G401.6 (cell line): ENCODE data around the gene TREML4.
"Not testable (repeated sequence)": the region's sequence is repeated elsewhere in the genome, so short reads cannot be mapped to it uniquely, and the experiment has no call there.

Experiments
- FAIRE-seq: peaks from 2 replicates; lab custom pipeline; 2012; peaks lifted over from hg19 to GRCh38; lab: Jason Lieb, UNC

TREML4 gene, protein sequence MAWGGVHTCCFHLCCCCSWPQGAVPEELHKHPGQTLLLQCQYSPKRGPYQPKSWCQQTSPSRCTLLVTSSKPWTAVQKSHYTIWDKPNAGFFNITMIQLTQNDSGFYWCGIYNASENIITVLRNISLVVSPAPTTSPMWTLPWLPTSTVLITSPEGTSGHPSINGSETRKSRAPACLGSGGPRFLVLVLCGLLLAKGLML

DNA sequence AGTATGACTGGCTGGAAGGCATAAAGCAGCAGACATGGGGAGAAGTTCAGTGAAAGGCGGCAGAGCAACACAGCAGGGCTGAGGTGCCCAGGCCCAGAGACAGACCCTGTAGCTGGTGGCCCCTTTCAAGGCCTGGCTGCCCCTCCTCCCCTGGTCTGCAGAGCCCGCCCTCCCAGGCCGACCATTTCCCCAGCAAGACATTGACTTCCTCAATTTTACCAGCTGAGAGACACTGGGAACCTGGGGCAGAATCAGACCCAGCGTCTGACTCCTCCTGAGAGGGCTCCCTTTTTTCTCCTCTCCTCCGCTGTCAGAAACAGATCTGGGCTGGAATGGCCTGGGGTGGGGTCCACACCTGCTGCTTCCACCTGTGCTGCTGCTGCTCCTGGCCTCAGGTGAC, at the start of gene TREML4:
Gene TREML4 (plus strand): TSS at position 254 of the 400 bp plus-strand sequence. CDS start 79 bp downstream, at position 333.
- no peak for FAIRE-seq

DNA sequence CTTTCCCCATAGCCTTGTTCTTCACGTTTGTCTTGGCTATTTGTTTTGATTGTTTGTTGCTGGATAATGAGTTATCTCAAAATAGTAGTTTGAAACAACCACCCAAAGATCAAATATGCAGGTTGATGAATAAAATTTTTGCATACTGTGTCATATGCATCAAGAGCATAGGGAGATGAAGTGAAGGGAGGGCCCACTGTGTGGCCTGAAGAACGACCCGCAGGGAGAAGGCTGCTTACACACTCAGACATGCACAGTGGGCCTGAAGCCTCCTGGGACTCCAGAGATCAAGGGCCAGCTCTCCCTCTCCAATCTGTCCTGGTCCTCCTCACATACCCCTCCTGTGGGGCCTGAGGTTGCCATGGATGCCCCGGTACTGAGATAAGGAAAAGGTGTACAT, 49.0 kb upstream of the TREML4 start:
- no peak for FAIRE-seq

DNA sequence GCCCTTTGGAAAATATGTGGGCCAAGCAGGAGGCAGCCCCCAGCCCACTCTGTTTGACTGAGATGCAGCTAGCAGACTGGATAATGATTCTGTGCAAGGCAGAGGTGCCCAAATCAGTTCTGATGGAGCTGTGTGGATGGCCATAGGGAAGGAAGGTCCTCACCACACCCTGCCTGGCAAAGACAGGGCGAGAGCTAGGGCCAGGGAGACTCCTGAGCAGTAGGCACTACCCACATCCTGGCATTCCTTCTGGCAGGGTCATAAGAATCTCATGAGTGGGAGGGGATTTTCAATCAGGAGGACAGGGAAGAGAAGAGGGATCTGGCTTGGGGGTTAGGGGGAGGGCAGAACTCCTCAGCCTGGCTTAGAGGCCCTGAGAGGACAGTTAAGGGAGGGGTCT, 46.6 kb upstream of the TREML4 start:
- no peak for FAIRE-seq

DNA sequence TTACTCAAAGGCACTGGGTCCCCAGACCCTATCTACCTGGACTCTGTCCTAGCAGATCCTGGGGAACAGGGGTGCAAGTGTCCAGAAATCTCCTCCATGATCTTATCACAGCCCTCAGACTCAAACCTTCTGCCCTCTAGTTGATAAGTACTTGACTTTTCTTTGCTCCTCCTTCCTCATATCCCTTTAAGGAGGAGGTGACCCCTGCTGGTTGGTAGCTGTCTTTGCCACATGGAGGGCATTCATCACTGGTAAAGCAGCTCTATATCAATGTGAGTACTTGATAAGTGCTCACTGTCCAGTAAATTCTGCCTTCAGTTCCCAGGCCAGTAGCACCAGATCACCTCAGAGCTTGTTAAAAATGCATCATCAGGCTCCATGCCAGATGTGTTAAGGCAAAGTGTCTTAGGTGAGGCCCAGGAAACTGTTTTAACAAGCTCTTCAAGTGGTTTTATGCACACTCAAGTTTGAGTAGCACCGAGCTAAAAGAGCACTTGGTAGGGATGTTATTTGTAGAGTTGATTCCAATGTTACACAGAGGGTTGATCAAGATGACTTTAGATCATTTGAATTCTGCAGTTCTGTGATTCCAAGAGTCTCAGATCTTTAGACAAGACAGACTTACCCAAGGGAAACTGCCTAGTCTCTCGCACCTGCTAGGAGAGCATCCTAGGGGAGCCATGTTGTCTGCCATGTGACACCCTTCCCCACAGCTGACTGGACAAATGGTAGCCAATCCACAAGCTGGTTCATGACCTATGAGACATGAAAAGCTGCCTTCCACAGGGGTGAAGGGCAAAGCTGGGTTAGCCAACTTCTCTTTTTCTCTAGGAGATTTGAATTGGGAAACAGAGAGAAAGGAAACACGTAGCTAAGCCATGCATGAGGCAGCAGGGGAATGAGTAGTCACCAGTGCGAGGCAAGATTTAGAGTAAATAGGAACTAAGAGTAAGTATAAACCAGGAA, 45.8 kb upstream of the TREML4 start:
- FAIRE-seq, result no peak

- no peak for FAIRE-seq
These were observed 43.4 kb upstream of the TREML4 start for GRCh38 chr6:41184761-41185160.

DNA sequence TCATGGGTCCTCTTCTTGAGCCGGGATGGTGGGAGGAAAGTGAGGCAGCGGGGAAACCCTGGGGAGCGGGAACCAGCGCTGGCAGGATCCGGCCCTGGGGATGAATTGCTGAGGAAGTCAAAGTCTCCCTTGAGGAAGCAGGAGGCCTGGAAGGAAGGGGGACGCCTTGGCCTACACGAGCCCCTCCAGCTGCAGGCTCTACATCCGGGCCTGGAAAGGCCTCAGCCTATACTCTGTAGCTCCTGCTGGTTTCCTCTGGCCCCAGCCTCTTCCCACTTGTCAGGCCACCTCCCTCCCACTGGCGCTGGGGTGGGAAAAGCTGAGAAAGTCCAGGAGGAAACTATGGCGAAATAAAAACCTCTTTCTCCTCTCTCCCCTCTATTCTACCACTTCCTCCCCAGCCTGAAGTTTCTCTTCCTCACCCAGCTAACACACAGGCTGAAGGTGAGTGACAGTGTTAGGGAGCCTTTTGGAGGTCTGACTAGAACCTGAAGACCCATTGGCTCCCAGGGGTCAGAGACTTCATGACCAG, 42.1 kb upstream of the TREML4 start:
- no peak for FAIRE-seq

- no peak for FAIRE-seq
These were observed 39.9 kb upstream of the TREML4 start for GRCh38 chr6:41187924-41188886.

GRCh38 chr6:41189046-41189445, 39.1 kb upstream of the TREML4 start:
- not testable (repeated sequence) for FAIRE-seq

DNA sequence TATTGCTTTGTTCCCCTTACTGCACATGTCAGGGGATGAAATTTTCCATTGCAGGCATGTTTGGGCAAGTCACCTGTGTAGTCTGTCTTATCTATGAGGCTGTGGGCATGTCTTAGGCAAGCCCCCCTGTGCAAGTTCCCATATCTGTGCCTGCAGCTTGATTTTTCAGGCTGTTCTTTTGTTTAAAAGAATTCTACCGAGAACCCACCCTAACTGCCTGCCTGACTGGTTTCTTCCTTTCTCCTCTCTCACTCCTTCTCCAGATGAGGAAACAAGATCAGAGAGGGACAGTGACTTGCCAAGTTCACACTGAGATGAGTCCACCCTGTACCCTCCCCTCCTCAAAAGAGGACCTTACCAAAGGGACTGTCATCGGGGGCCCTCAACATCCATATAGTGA, 38.2 kb upstream of the TREML4 start:
- FAIRE-seq, result no peak

DNA sequence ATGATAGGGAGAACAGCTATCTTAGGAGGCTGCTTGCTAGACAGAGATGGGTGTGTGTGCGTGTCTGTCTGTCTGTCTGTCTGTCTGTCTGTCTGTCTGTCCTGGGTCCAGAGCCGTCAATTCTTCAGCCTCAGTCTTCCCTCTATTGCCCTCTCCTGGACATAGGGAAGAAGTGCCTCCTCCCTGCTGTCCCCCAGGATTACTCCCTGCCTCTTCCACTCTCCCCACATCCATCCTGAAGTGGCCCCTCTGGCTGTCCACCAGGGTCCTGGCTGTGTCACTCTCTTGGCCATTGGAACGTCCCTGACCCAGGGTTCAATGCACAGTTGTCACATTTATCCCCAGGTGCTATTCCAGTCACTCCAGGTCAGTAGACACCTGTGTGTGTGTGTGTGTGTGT, 37.4 kb upstream of the TREML4 start:
- FAIRE-seq, result no peak

GRCh38 chr6:41191569-41191968, 36.6 kb upstream of the TREML4 start:
- no peak for FAIRE-seq

DNA sequence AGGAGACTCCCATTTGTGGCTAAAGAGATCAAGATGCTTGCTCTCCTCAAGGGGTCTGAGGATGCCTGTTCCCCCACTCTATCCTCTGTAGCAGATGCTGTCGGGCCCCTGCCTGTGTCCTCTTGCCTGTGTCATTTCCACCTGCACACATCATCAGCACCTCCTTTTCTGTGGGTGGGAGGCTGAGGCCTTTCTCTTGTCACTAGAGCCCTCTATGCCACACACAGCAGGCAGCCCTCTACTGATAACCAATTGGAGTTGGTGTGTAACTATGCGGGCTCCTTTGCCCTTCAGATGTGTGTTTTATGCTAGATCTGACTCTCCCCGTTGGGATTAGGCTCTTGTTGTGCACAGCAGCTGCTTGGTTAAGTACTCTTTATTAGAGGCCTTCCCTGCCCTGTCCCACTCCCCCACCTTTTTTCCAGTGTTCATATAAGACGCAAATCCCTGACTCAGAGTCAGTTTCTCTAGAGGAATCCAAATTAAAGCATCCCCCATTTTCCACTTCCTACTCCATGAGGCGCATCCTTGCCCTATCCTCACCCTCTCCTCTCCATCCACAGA, 34.9 kb upstream of the TREML4 start:
- FAIRE-seq, result no peak

DNA sequence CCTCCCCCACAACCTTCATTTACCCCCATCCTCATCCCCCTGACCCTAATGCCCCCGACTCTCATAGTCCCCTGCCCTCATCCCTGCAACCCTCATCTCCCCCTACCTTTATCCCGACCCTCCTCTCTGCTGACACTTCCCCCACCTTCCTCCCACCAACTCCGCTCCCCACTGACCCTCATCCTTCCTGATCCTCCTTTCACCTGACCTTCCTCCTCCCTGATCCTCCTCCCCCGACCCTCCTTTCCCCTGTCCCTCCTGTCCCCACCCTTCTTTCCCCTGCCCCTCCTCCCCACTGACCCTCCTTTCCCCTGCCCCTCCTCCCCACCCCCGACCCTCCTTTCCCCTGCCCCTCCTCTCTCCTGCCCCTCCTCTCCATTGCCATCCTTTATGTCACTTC, 34.3 kb upstream of the TREML4 start:
- FAIRE-seq, result no peak

DNA sequence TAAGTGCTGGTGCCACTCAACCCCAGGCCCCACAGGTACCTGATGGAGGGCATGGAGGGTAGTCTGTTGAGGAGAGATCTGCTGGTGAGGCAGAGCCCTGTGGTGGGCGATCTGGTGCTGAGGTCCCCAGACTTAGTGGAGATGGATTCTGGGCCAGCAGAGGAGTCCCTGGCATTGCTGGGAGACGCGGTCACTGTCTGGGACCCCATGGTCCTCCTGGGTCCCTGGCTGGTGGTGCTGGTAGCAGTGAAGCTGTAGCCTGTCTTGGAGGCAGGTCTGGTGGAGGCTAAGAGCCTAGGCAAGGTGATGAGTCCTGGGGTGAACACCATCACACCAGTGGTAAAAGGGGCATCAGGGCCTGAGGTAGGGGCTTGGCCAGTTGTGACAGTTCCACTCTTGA, 33.8 kb upstream of the TREML4 start:
- FAIRE-seq, result no peak

- FAIRE-seq, result no peak
These were observed 30.9 kb upstream of the TREML4 start for GRCh38 chr6:41197234-41197633.

DNA sequence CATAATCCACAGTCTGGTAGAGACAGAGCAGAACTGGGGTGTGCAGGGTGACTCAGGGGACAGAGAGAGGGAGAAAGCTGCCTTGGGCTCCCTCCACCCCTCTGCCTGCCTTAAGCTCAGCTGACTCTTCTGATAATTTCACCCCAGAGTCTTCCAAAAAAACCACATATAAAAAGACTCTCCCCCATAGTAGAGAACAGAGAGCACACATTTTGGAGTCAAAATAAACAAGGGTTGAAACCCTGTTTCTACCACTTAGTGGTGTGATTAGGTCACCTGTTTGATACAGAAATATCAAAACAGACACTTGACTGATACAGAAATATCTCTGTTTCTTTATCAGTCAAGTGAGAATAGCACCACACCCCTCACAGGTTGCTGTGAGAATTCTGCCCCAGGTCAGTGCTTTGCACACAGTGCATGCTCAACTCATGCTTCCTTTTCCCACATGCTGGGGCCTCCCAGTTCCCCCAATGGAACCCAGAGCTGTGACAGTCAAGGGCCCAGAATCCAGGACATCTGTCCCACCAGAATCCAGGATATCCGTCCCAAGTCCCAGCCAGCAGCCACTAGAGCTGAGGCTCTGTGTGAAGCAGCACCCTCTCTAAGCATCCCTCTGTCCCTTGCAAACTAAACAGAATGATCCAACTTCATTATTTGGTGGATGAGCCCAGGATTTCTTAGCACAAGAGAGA, 28.4 kb upstream of the TREML4 start:
- no peak for FAIRE-seq

DNA sequence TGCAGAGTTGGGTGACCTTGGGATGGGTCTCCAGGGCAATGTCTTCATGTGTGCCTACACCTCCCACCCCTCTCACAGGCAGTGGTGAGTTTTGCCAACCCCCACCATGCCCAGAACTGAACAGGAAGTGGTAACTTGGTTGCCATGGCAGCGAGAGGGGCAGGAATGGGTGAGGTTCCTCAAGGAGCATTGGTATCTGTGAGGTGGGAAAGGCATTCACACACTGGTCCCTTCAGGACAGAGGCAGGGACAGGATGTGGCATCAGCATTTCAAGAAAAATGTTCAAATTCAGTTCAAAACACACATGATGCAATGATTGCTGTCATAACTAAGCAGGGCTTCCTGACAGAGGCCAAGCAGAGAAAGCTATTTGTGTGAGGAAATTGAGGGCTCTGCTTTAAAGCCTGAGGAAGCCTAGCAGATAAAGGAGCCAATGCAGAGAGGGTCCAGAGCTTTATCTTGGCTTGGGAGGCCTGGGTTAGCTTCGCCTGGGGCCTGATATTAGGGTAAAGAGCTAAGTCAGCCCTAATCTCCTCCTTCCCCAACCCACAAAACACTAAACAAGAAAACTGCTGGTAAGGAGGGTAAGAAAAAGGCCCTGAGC, 27.8 kb upstream of the TREML4 start:
- FAIRE-seq, result no peak

DNA sequence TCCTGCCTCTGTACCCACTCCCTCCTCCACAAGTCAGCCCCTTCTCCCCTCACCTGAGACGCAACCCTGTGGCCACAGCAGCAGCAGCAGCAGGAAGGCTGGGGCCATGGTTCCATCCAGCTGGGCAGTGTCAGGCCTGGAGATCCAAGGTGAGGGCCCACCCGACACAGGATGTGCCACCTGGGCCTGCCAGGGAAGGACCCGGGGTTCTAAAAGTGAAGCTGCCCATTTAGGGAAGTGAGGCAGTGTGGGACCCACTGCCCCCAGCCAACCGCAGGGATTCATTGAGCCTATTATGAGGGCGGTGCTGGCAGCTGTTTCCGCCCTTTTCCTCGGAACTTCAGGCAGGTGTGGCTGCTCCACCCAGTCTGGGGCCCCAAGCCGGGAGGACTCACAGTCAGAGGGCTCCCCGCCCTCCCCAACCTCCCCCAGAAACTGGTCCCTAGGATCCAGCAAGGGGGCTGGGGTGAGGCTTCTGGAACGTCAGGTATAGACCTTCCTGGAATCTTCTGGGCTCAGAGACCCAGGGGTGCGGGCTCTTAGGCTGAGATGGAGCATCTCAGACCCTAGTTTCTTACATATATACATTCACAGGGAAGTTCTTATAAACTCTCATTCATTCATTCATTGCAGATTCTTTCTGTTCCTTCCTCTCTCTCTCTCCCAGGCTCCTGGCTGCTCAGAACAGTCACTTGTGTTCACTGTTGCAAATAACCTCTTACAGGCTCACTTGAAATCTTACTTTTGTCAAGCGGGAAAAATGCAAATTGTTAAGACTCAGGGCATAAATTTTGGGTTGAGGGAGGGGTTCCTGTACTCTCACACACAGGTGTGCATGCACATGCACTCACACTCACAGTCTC, 27.0 kb upstream of the TREML4 start, which contains the start of gene TREML2:
Gene TREML2 (minus strand): TSS at position 249 of the 863 bp plus-strand sequence. CDS start 141 bp downstream, at position 108.
- no peak for FAIRE-seq

DNA sequence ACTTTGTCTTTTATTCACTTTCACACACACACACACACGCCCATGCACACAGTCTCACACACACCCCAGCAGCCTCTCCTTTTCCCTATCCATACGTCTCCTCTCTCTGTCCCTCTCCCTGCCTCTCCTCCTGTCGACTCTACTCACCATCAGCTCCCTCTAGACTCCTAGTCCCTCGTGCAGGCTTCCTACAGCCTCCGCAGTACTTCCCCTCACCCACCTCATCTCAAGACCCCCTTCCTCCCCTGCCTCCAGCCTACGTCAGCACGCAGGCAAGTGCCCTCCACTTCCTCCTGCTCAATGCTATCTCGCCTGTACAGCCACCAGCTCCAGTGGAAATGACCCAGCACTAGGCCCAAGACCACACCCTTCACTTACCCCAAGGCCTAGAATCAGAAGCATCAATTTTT, 26.4 kb upstream of the TREML4 start:
- no peak for FAIRE-seq

GRCh38 chr6:41204156-41204555, 24.0 kb upstream of the TREML4 start:
- no peak for FAIRE-seq
